Amniotic stem cell (primary cell): ENCODE measurements around the gene TSPAN14.
"Not testable (repeated sequence)": the region's sequence is repeated elsewhere in the genome, so short reads cannot be mapped to it uniquely, and the experiment has no call there.

Experiments
- DNase-seq: peaks from one replicate; lab custom pipeline; 2025; lab: John Stamatoyannopoulos, UW

The TSPAN14 gene

DNA sequence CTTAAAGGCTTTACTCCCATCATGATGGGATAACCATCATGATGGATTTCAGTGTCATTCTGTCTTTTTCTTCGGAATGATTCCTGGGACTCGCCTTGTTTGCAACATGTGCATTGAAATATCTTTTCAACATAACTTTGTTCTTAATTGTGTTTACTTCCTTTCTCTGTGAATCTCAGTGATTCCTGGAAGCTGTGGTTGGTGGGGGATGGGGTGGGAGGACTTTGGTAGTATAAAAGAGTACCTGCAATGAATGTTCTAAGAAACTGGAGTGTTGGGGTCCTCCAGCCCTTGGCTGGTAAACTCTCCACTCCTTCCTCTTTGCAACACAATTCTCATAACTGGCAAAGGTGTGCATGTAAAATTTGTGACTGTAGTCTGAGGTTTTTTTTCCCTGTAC, 72.1 kb downstream of the TSPAN14 start:
- DNase-seq = no peak

DNA sequence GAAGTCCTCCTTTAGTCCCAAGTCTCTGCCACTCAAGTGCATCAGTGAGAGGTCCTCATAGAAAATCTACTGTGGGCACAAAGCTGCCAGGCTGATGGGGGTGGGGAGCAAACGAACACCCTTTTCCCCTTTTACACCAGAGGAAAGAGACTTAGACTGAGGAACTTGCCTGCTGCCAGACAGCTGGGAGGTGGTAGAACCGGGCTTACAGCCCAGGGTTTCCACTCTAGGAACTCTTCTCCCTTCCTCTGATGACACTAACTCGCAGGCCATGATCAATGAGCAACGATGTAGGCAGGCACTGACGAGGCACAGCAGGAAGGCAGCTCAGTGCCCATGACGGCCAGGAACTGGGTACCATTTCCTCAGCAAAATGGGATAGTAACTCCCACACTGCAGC, 72.6 kb downstream of the TSPAN14 start:
- no peak for DNase-seq

DNA sequence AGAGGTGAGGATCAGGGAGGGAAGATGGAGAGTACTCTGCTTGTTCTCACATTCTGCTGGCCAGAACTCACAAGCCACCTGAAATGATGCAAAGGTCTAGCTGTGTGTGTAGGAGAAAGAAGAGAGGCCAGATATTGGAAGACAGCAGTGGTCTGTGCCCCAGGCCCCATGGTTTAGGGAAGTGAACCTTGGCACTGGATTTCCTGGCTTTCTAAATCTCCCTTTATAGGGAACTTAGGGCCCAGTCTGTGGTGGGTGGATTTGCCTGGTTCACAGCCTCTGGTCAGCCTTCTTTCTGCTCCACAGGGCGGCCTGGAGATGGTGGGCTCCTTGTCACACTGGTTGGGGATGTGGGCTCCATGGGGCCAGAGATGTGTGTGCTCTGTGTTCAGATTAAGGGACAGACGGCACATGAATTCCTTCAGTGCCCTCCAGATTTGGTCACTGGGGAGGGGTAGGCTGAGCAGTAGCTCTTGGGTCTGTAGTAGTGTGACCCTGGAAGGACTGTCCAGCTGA, 74.1 kb downstream of the TSPAN14 start:
- no peak for DNase-seq

DNA sequence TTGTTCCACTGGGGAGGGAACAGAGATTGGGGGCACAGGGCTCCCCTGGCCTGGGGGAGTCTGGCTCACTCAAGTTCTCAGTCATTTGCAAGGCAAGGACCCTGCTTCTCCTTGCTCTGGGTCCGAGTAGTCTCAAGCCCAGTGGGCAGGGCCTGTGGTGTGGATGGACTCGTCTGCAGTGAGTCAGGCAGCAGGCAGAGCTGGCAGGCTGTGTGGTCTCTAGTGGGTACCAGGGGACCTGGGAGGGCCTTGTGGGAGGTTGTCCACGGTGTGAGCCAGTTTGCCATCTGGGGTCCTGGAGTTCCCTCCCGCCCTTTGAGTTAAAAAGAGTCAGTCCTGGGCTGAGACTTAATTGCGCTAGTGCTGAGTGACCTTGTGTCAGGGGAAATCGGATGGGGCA, 74.8 kb downstream of the TSPAN14 start:
- DNase-seq = no peak

DNA sequence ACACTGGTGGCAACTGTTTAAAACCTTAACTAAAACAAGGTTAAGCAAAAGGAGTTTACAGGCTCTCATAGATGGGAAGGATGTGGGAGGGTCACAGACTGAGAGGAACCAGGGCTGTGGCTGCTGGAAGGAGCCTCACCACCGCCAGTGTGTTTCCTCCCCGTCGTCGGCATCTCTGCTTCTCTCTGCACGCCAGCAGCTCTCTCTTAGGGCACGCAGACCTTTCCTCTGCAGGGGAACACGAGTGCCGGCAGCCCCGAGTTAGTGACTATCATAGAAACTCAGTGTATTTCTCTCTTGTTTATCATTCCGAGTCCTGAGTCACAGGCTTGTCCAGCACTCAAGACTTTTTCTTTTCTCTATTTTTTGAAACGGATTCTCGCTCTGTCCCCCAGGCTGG, 75.5 kb downstream of the TSPAN14 start:
- no peak for DNase-seq

DNA sequence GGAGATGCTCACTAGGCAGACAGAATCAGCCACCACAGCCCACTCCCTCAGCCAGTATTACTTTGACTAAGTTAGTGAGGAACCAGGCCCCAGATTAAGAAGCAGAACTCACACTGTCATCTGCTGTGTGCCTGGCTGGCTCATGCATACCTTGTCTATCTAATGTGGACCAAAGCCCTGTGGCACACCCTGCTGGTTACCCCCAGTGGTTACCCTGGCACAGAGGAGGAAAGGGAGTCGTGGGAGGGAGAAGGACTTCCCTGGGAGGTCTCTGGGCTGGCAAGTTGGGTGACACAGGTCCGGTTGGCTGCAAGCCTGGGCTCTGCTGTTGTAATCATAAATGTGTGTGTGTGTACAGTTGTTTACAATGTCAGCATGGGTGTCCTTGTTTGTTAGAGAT, 76.1 kb downstream of the TSPAN14 start:
- DNase-seq = no peak

DNA sequence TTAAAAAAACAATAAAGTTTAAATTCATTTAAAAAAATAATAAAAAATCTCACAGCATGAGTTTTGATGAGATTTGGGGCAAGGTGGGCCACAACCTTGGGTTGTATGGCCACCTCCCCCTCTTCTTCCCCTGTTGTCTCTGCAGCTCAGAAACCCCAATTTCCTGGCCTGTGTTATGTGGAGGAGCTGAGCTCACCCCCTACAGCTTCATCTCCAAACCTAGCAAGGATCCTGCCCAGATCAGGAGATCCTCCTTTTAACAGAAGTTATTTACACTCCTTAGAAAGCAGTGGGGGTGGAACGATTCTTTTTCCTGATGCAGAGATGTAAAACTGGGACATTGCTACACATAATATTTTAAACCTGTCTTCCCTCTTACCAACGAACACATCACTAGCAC, 76.7 kb downstream of the TSPAN14 start:
- no peak for DNase-seq

DNA sequence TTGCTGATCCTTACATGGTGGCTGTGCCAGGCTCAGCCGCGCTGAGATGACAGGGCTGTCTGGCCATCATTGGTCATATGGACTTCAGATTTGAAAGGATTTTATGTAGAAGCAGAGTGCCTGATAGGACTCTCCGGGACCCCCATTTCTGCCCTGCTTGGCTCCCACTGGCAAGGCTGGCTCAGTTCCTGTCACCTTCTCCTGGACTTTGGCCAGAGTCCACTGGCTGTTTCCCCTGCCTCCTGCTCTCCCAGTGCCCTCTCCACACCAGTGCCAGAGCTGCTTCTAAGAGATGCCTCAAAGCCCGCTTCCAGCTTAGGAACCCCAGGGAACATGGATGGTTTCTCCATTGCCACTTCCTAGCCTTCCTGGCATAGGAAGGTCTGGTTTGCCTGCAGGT, 78.5 kb downstream of the TSPAN14 start:
- DNase-seq = no peak

DNA sequence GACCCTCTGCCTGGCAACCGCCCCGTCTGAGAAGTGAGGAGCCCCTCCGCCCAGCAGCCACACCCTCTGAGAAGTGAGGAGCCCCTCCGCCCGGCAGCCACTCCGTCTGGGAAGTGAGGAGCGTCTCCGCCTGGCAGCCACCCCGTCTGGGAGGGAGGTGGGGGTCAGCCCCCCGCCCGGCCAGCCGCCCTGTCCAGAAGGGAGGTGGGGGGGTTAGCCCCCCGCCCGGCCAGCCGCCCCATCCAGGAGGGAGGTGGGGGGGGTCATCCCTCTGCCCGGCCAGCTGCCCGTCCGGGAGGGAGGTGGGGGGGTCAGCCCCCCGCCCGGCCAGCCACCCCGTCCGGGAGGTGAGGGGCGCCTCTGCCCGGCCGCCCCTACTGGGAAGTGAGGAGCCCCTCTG, 79.9 kb downstream of the TSPAN14 start:
- not testable (repeated sequence) for DNase-seq

DNA sequence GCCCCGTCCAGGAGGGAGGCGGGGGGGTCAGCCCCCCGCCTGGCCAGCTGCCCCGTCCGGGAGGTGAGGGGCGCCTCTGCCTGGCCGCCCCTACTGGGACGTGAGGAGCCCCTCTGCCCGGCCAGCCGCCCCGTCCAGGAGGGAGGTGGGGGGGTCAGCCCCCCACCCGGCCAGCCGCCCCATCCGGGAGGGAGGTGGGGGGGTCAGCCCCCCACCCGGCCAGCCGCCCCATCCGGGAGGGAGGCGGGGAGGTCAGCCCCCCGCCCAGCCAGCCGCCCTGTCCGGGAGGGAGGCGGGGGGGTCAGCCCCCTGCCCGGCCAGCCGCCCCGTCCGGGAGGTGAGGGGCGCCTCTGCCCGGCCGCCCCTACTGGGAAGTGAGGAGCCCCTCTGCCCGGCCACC, 80.5 kb downstream of the TSPAN14 start:
- not testable (repeated sequence) for DNase-seq

DNA sequence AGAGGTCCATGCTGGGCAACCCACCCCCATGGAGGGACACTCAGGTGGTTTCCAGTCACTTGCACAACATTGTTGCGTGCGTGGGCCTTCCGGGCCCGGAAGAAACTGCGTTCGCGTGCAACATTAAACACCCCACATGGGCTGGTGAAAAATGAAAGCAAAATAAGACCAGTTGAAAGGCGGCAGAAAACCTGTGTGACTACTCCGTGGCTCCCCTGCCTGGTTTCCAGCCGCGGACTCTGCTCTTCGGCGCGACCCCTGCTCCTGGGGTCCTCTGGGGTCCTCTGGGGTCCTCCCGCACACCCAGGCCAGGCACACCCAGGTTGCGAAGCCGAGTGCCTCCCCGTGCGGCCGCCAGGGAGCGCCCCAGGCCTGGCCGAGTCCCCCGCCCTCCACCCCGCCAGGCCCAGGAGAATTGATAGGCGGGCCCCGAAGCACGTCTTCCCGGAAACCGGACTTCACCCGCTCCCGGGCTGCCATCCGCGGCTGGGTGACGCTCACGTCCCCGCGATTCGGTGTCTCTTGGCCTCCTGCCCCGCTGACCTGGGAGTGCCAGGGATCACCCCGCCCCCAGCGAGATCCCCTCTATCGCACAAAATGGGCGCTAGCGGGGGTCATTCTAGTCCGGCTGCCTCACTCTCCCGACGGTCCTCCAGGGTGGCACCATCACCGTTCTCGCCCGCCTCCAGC, 81.7 kb downstream of the TSPAN14 start:
- no peak for DNase-seq

DNA sequence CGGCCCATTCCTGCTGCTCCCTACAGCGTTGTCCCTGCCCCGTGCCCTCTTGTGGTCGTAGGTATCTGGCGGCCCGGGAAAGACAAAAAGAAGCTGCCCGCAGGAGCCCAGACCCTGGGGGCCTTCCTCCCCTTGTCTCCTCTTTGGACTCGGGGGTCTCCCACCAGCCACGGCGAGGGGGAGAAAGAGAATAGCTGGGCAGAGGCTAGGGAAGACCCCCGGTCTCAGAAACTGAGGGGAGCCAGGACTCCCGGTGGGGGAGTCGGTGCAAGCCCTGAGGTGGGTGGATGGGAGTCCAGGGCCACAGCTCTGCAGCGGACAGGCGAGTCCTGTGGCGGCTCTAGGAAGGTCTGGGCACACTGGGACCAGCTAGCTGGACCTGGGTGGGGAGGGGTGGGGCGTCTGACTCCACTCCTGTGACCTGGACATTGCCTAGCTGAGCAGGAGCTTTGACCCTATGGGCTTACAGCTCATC, 82.3 kb downstream of the TSPAN14 start:
- DNase-seq = no peak

DNA sequence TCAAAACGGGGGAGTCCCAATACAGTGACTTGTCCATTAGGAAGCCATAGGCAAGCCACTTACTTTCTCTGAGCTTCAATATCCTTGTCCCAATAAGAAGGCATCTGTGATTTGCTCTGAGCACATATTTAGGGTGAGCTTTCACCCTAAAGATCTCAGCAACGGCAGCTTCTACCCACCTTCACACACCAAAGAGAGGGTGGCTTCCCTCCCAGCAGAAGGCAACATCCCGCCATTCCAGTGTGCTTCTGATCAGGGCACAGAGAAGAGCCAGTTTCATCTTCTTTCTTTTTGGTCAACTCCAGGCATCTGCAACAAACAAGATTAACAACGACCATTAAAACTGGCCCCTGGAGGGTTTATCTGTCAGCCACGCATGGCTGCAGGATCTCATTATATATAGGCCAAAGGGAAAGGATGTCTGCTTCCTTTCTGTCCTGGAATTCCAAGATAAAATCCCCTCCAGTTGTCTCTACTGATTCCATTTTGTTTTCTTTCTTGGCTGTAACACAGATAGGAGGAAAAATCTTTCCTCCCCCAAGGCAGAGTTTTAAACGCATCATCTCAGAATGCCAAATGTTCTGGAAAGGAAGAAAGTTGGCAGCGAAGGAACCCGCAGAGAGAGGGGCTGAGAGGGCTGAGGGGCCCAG, 83.1 kb downstream of the TSPAN14 start:
- no peak for DNase-seq

DNA sequence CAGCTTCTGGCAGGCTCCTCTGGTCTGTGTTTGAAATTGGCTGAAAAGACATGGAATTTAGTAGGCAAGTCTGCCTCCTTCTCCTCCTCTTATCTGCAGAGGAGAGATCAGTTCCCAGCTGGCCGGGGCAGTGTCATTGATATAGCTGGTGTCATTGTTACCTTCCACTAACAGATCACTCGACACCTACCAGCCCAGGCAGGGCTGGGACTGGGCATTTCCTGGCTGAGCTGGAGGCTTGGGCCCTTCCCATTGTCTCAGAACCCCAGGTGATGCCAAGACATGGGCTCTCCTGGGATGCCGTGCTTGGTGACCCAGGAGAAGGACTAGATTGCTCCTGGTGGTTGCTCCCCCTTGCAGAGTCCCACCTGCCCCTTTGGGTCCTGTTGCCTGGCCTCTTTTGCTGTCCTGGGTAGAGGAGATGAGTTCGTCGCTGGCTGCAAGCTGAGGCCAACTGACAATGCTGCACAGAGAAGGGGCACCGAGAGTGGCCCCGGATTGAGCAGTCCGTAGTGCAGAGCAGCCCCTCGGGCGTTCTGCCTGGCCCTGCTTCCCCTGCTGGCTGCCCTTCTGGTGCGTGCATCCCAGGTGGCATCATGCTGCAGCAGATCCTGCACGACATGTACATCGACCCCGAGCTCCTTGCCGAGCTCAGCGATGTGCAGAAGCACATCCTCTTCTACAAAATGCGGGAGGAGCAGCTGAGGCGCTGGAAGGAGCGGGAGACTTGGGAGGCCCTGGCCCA, 83.8 kb downstream of the TSPAN14 start, which contains the start of gene SH2D4B:
Gene SH2D4B, plus strand, starts transcription at position 167 of the 745 bp plus-strand sequence. Its CDS starts 430 bp downstream, at position 597.
- no peak for DNase-seq

DNA sequence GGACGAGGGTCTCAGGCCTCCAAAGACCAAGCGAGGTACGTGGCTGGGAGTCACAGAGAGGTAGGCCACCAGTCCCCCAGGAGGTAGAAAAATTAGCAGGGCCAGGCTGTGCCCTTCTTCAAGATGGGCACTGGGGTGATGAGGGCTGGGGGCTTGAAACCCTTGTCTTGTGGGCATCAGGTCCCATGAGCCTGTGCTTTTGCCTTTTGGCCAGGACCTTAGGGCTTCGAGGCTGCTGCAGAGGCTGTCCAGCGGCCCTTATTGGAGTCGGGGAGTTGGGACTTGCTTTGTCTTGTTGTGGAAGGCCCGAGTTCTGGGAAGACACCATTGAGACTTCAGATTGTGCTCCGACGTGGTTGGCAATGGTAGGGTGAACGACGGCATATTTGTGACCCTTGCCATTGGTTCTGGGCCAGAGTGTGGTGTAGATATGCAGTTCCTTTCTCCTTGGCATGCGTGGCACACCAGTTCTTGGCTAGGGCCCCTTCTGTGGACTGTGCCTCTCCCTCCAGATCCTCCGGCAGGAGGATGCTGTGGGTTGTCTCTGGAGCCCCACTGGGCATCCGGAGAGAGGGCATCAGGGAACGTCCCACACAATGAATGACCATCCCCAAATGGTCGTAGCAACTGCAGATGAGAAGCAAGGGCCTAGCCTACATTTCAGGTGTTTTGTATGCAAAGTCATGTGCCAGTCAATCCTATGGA, 84.5 kb downstream of the TSPAN14 start:
- DNase-seq = no peak

DNA sequence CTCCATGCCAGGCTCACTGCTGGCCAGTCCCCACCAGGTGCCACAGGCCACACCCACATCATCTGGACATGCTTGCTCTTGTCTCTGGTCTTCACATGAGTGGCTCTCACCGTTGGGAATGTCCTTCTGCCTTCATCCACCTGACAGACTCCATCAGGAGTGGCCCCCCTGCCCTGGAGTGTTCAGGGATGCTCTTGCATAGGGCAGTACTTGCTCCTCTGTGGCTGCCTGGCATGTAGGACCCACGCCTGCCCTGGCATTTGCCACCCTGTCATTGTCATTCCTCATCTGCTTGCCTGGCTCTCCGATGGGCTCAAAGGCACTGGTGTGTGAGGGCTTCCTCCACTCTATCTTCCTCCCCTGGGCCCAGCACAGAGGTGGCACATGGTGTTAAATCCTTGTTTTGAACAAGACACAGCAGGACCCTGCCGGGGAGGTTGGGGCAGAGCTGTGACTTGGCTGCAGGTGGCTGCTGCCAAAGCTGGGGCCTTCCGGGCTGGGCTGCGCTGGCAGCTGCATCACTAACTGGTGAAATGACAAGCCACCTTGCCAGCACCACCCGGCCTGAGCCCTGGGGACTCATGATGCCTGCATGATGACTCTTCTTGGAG, 85.4 kb downstream of the TSPAN14 start:
- no peak for DNase-seq

DNA sequence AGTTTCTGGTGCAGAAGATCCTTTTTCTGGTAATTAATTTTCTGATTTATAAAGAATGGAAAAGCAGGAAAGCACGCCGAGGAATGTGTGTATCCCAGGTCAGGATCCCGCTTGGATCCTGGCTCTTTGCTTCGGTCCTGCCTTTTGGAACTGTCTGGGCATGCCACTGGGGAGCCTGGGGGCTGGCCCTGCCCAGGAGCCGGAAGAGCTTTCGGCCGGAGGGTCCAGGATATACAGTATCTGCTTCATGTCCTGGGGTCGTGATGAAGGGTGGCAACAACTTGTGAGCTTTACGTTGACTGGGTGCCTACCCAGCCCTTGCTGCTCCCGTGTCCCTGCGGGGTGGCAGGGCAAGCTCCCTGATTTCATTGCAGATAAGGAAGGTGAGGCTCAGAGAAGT, 86.0 kb downstream of the TSPAN14 start:
- DNase-seq = no peak

DNA sequence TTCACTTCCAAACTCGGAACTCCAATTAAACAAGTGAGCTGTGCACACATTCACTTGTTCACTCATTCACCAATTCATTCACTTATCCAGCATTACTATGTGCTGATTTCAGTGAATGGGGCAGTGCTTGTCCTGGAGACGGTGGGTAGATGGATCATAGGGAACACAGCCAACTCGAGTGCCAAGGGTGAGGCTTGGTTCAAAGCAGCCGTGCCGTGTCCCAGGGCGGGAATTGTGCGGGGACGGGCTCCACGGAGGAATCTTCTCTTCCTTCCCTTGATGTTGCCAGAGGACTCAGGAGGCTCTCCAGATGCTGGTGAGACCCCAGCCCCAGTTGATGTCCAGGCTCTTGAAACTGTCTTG, 86.5 kb downstream of the TSPAN14 start:
- no peak for DNase-seq

DNA sequence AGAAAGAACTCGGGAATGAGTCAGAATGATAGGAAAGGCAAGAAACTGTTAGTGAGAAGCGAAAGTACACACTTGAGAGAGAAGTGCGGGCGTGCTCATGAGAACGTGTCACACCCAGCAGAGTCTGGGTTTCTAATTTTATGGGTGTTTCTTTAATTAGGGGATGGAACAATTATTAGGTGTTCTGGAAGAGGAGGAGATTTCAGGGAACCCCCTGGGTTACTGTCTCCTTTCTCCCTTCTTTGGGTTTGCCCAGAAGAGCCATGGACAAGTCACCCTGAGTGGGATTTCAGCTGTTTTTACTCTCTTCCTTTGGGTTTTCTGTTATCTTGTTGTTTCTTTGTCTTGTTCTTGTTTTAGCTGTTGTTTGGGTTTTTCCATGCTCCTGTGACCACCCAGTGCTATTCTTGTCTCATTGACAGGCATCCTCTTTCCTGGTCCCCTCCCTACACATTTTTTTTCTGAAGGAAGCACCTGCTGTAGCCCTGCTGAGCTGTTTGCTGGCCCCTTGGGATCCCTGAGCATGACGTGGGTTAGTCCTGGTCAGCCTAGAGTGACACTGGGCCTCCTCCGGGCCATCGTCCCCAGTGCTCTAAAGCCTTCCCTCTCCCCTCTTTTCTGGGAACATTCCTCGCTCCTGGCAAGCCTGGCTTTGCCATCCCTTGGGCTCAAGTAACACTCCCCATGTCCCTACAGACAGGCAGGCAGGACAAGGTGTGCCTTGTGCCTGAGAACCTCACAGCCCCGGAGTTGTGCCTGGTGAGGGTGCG, 87.1 kb downstream of the TSPAN14 start:
- no peak for DNase-seq

DNA sequence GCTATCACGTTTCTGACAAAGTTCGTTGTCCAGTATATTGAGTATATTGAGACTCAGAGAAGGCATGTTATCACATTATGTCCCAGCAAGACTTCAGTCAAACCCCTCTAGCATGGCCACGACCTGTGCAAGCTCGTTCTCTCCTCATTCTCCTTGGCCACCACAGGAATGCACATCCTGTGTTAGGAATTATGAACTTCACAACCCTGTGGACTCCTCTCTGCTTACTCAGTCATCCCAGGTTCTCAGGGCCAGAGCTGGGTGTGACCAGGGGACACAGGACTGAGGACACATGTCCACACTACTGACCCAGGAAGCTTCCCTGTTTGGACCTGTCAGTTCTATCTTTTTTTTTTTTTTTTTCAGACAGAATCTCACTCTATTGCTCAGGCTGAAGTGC, 87.9 kb downstream of the TSPAN14 start:
- no peak for DNase-seq
